Measurements from ENCODE around the gene SLC4A1AP. TPM values are rescaled to one million over a fixed set of nuclear protein-coding genes. Genes with fewer than 3 reads are reported as not detected.

SLC4A1AP gene
- total RNA-seq, 1 donor from 2014 or later = 19.1 TPM

GRCh38 chr2:27702302-27702701 is 38.6 kb downstream of the SLC4A1AP start:
- Mint-ChIP-seq H3K36me3 (peaks cover 4% of the 10 kb centered on the region), H3K4me1 (peaks cover 18% of the 10 kb centered on the region), H3K9me3 (no peaks in the 10 kb centered on the region), H3K27ac (no peak overlapping the region), H3K4me3 (no peak overlapping the region), H3K27me3 (ENCODE audit: low read depth) (no peaks in the 10 kb centered on the region)
- no peak for DNase-seq (ENCODE audit: low spot score in 2 of 2, unreplicated experiment in 2 of 2)
- TF ChIP-seq CTCF (IDR thresholded peaks at IDR 0.05; ENCODE audit: unreplicated experiment) = no peak

- TF ChIP-seq CTCF (IDR thresholded peaks at IDR 0.05; ENCODE audit: unreplicated experiment) = peak; percentile 98
- Mint-ChIP-seq H3K4me1 (peaks cover 22% of the 10 kb centered on the region), H3K27me3 (ENCODE audit: low read depth) (no peaks in the 10 kb centered on the region), H3K9me3 (no peaks in the 10 kb centered on the region), H3K36me3 (no peaks in the 10 kb centered on the region), H3K27ac (peak overlapping the region; percentile 32), H3K4me3 (no peak overlapping the region)
- peak; percentile 69 to 94 for DNase-seq (ENCODE audit: low spot score in 2 of 2, unreplicated experiment in 2 of 2)
These were observed 40.1 kb downstream of the SLC4A1AP start for GRCh38 chr2:27703638-27704341.

- Mint-ChIP-seq H3K4me1 (peaks cover 22% of the 10 kb centered on the region), H3K36me3 (no peaks in the 10 kb centered on the region), H3K27me3 (ENCODE audit: low read depth) (no peaks in the 10 kb centered on the region), H3K4me3 (no peak overlapping the region), H3K27ac (peak overlapping the region; percentile 6), H3K9me3 (no peaks in the 10 kb centered on the region)
- no peak for TF ChIP-seq CTCF (IDR thresholded peaks at IDR 0.05; ENCODE audit: unreplicated experiment)
- no peak for DNase-seq (ENCODE audit: low spot score in 2 of 2, unreplicated experiment in 2 of 2)
These were observed 40.7 kb downstream of the SLC4A1AP start for GRCh38 chr2:27704342-27704876.

- no peak overlapping the region for H3K4me3 Mint-ChIP-seq
- TF ChIP-seq CTCF (IDR thresholded peaks at IDR 0.05; ENCODE audit: unreplicated experiment) = no peak
- H3K4me1 Mint-ChIP-seq = peaks cover 25% of the 10 kb centered on the region
- H3K36me3 Mint-ChIP-seq = no peaks in the 10 kb centered on the region
- no peaks in the 10 kb centered on the region for H3K9me3 Mint-ChIP-seq
- H3K27ac Mint-ChIP-seq = peak overlapping the region; percentile 88
- no peak for DNase-seq (ENCODE audit: low spot score in 2 of 2, unreplicated experiment in 2 of 2)
- no peaks in the 10 kb centered on the region for H3K27me3 Mint-ChIP-seq (ENCODE audit: low read depth)
These were observed 42.3 kb downstream of the SLC4A1AP start for GRCh38 chr2:27705851-27706622.

GRCh38 chr2:27707462-27708256 is 44.0 kb downstream of the SLC4A1AP start:
- no peaks in the 10 kb centered on the region for H3K36me3 Mint-ChIP-seq
- no peak for DNase-seq (ENCODE audit: low spot score in 2 of 2, unreplicated experiment in 2 of 2)
- no peak overlapping the region for H3K27ac Mint-ChIP-seq
- no peak overlapping the region for H3K4me3 Mint-ChIP-seq
- peaks cover 25% of the 10 kb centered on the region for H3K4me1 Mint-ChIP-seq
- no peaks in the 10 kb centered on the region for H3K27me3 Mint-ChIP-seq (ENCODE audit: low read depth)
- no peak for TF ChIP-seq CTCF (IDR thresholded peaks at IDR 0.05; ENCODE audit: unreplicated experiment)
- H3K9me3 Mint-ChIP-seq = no peaks in the 10 kb centered on the region

All from mesothelial cell of epicardium (in vitro differentiated cells).